ENCODE data around the gene NPR1.
"Not testable (repeated sequence)": the region's sequence is repeated elsewhere in the genome, so short reads cannot be mapped to it uniquely, and the experiment has no call there.

NPR1 gene

DNA sequence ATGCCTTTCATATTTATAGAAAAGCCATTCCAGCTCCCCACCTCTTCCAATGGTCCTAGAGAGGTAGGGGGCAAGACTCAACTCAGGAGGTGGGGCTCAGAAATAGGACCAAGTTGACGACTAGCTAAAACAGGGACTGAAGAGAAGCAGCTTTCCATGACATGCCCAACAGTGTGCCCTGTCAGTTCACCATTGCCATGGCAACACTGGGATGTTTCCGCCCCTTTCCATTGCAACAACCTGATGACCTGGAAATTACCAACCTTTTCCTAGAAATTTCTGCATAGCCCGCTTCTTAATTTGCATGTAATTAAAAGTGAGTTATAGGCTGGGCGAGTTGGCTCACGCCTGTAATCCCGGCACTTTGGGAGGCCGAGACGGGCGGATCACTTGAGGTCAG, 27.0 kb downstream of the NPR1 start:
- TF ChIP-seq, protein P1, sequence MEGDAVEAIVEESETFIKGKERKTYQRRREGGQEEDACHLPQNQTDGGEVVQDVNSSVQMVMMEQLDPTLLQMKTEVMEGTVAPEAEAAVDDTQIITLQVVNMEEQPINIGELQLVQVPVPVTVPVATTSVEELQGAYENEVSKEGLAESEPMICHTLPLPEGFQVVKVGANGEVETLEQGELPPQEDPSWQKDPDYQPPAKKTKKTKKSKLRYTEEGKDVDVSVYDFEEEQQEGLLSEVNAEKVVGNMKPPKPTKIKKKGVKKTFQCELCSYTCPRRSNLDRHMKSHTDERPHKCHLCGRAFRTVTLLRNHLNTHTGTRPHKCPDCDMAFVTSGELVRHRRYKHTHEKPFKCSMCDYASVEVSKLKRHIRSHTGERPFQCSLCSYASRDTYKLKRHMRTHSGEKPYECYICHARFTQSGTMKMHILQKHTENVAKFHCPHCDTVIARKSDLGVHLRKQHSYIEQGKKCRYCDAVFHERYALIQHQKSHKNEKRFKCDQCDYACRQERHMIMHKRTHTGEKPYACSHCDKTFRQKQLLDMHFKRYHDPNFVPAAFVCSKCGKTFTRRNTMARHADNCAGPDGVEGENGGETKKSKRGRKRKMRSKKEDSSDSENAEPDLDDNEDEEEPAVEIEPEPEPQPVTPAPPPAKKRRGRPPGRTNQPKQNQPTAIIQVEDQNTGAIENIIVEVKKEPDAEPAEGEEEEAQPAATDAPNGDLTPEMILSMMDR (IDR thresholded peaks at IDR 0.05; ENCODE audit: low read depth, low read length), result no peak
- H3K4me3 ChIP-seq (ENCODE audit: low read depth, low read length), result no peak overlapping the region

DNA sequence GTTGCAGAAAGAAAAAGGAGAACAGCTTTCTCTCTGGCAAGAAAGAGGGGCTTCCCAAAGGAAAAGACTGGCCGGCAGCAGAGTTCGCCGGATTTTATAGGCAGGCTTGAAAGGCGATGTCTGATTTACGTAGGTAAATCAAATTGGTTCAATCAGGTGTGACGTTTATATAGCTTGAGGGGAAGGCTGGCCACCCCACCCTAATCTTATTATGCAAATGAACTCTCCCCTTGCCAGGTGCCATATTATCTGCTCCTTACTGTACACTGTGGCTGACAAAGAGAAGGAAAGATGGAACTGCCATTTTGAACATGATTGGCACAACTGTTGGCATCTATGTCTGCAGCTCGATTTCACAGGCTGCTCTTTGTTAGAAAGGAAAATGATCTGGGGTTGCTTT, 32.5 kb downstream of the NPR1 start:
- TF ChIP-seq, protein P1 (IDR thresholded peaks at IDR 0.05; ENCODE audit: low read depth, low read length), result no peak
- no peak overlapping the region for H3K4me3 ChIP-seq (ENCODE audit: low read depth, low read length)

DNA sequence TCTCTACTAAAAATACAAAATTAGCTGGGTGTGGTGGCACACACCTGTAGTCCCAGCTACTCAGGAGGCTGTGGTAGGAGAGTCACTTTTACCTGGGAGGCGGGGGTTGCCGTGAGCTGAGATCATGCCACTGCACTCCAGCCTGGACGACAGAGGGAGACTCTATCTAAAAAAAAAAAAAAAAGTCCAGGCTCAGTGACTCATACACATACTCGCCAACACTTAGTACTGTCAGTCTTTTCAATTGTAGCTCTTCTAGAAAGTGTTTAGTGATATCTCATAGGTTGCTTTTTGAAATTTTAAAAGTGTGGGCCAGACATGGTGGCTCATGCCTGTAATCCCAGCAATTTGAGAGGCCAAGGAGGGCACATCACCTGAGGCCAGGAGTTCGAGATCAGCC, 37.7 kb downstream of the NPR1 start:
- not testable (repeated sequence) for H3K4me3 ChIP-seq (ENCODE audit: low read depth, low read length)

DNA sequence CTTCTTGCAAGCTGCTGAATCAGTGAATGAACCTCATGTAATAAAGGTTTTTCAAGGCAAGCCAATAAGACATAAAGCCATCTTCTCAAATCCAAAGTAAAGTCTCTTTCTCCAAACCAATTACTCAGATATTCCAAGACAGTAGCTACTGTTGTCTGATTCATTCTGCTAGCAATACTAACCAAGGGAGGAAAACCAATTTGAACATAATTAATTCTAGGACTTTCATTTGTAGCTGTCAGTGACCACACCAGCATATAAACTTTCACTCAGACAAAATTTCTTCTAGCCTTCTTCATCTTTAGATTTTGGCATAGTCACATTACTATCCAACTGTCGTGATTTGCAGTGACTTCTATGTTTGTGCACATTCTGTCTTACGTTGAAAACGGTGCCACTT, 38.8 kb downstream of the NPR1 start:
- H3K4me3 ChIP-seq (ENCODE audit: low read depth, low read length), result no peak overlapping the region
- TF ChIP-seq, protein P1 (IDR thresholded peaks at IDR 0.05; ENCODE audit: low read depth, low read length), result no peak

DNA sequence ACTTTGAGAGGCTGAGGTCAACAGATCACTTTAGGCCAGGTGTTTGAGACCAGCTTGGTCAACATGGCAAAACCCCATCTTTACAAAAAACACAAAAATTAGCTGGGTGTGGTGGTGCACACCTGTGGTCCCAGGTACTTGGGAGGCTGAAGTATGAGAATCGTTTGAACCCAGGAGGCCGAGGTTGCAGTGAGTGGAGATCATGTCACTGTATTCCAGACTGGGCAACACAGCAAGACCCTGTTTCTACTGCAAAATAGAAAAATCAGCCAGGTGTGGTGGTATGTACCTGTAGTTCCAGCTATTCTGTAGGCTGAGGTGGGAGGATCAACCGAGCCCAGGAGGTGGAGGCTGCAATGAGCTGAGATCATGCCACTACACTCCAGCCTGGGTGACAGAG, 45.2 kb downstream of the NPR1 start:
- TF ChIP-seq, protein P1 (IDR thresholded peaks at IDR 0.05; ENCODE audit: low read depth, low read length), result no peak
- no peak overlapping the region for H3K4me3 ChIP-seq (ENCODE audit: low read depth, low read length)

DNA sequence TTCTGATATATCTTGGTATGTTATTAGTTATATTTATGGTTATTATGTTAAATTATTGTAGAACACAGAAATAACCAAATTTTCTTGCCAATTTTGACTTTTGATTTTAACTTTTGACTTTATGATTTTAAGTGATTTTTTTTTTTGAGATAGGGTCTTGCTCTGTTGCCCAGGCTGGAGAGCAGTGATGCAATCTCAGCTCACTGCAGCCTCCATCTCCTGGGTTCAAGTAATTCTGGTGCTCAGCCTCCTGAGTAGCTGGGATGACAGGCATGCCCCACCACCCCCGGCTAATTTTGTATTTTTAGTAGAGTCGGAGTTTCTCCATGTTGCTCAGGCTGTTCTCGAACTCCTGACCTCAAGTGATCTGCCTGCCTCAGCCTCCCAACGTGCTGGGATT, 46.1 kb downstream of the NPR1 start:
- H3K4me3 ChIP-seq (ENCODE audit: low read depth, low read length), result not testable (repeated sequence)

DNA sequence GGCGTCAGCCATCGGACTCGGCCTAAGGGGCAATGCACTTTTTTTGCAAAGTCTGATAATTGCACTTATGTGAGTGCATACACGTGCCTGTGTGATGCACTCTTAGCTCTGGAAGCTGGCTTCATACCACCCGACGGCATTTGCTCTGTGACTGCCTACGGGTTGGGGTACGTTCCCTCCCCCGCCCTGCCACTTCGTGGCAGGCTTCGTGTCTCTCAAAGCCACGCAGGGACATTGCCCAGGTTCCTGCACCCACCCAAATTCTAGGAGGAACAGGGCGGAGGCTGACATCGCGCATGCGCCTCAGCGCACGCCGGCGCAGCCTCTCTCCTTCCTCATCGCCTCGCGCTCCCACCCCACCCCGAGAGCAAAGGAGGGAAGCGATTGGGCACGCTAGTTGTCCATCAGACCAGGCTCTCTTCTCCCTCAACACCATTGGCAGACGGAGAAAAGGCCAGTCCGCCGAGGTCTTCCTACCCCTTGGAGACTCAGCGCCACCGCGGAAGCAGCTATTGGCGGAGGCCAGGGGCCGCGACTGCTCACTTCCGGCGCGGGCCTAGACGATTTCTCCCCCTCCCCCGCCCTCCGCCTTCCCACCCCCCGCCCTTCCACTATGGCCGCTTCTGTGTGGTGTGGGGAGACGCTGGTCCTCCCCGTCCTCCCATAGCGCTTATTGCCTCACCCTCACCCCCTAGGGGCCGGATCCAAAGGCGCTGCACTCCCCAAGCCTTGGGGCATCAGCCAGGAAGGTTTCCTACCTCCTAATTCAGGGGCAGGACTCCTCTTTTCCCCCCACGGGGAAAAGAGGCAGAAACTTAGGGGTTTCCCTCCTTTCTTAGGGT, 49.2 kb downstream of the NPR1 start, which contains the start of gene INTS3:
Gene INTS3 (plus strand): TSS at position 588 of the 842 bp plus-strand sequence. CDS start 585 bp downstream, outside the sequence.
- TF ChIP-seq, protein P1 (IDR thresholded peaks at IDR 0.05; ENCODE audit: low read depth, low read length), result no peak

DNA sequence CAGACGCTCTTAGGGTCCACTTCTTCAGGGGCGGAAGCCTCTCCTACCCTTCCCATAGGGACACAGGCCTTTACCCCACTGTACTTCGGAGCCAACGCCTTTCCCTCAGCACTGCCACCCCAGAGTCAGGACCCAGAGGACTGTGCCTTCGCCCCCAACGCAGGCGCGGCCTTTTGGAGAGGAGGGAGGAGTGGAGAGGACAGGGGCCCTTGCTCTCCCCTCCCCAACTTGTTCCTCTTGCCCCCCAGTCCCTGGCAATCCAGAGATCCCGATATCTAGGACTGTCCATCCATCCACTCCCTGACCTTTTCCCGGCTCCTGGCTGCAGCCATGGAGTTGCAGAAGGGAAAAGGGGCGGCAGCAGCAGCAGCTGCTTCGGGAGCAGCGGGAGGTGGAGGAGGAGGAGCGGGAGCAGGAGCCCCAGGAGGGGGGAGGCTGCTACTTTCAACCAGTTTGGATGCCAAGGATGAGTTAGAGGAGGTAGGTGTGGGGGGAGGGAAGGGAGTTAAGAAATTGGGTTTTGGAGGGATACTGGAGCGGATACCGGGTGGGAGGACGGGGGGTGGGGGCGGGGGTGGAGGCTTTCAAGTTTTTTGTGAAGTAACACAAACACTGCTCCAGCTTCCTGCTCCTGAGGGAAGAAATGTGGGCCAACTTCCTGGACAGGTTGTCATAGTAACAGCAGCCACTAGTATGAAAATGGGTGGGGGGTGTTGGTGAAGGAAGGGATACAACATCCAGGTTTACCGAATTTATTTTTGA, 50.0 kb downstream of the NPR1 start:
- TF ChIP-seq, protein P1 (IDR thresholded peaks at IDR 0.05; ENCODE audit: low read depth, low read length), result no peak
- peak overlapping the region; percentile 98 for H3K4me3 ChIP-seq (ENCODE audit: low read depth, low read length)

More for the DNA sequence above, 49.2 kb downstream of the NPR1 start, which contains the start of gene INTS3:
- H3K4me3 ChIP-seq (ENCODE audit: low read depth, low read length), result peak within 1 kb of the TSS; percentile 98
